B cell (primary cell): ENCODE results near the gene ANAPC7.

ENCODE experiments used
- EZH2 ChIP-seq: IDR thresholded peaks from 2 replicates; pipeline ENCODE4 v1.6.1; 2012; ENCODE audit warnings: borderline replicate concordance, low read depth, mild to moderate bottlenecking, moderate library complexity, low read length; ENCODE audit not compliant: insufficient read depth, poor library complexity, severe bottlenecking
- TF ChIP-seq, protein P1 (sequence below): fragments of 200-600 bp; IDR thresholded peaks from one replicate; pipeline ENCODE4 v1.8.0; 2022; ENCODE audit warnings: antibody characterized with exemption, mild to moderate bottlenecking

DNA sequence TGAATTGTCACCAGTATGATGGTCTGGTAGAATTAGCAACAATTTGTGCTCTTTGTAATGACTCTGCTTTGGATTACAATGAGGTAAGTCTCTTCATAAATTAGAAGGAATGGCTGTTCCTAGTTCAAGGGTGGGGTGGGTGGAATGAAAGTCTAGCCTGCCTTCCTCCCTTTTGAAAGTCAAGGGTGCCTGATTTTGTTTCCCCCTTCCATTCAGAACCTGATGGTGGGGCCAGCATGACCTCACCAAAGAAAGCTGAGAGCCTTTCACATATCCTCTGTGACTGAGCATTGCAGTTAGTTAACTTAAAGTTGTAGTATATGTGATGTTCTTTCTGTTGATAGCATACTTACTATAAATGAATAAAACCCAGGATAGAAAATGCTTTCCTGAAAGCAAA lies 70.3 kb downstream of the ANAPC7 start:
- TF ChIP-seq, protein P1, sequence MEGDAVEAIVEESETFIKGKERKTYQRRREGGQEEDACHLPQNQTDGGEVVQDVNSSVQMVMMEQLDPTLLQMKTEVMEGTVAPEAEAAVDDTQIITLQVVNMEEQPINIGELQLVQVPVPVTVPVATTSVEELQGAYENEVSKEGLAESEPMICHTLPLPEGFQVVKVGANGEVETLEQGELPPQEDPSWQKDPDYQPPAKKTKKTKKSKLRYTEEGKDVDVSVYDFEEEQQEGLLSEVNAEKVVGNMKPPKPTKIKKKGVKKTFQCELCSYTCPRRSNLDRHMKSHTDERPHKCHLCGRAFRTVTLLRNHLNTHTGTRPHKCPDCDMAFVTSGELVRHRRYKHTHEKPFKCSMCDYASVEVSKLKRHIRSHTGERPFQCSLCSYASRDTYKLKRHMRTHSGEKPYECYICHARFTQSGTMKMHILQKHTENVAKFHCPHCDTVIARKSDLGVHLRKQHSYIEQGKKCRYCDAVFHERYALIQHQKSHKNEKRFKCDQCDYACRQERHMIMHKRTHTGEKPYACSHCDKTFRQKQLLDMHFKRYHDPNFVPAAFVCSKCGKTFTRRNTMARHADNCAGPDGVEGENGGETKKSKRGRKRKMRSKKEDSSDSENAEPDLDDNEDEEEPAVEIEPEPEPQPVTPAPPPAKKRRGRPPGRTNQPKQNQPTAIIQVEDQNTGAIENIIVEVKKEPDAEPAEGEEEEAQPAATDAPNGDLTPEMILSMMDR, result no peak
- TF ChIP-seq EZH2, result no peak
